Measurements from ENCODE around the gene ASS1.

The ASS1 gene

GRCh38 chr9:130459941-130460669, 15.3 kb downstream of the ASS1 start:
- no peak for DNase-seq
- H3K36me3 ChIP-seq = peaks cover 0 to 42% (median 17%) of the 10 kb centered on the region in 3 donors
- intact Hi-C loops (cut with DNase I; ENCODE audit: low total_unique reads) = loop anchor here (5.0 kb wide), 1 partner anchor 222 kb away; no protein-coding TSS in a partner anchor

GRCh38 chr9:130461218-130461630, 16.5 kb downstream of the ASS1 start:
- intact Hi-C loops (cut with DNase I; ENCODE audit: low total_unique reads) = loop anchor here (5.0 kb wide), 1 partner anchor 221 kb away; no protein-coding TSS in a partner anchor
- no peaks in the 10 kb centered on the region for H3K9me3 ChIP-seq
- H3K27ac ChIP-seq = no peak overlapping the region
- no peak overlapping the region for H3K4me3 ChIP-seq
- H3K36me3 ChIP-seq = peaks cover 0 to 52% (median 27%) of the 10 kb centered on the region in 3 donors
- no peak for DNase-seq
- no peaks in the 10 kb centered on the region for H3K4me1 ChIP-seq
- no peaks in the 10 kb centered on the region for H3K27me3 ChIP-seq
- TF ChIP-seq, protein P1, sequence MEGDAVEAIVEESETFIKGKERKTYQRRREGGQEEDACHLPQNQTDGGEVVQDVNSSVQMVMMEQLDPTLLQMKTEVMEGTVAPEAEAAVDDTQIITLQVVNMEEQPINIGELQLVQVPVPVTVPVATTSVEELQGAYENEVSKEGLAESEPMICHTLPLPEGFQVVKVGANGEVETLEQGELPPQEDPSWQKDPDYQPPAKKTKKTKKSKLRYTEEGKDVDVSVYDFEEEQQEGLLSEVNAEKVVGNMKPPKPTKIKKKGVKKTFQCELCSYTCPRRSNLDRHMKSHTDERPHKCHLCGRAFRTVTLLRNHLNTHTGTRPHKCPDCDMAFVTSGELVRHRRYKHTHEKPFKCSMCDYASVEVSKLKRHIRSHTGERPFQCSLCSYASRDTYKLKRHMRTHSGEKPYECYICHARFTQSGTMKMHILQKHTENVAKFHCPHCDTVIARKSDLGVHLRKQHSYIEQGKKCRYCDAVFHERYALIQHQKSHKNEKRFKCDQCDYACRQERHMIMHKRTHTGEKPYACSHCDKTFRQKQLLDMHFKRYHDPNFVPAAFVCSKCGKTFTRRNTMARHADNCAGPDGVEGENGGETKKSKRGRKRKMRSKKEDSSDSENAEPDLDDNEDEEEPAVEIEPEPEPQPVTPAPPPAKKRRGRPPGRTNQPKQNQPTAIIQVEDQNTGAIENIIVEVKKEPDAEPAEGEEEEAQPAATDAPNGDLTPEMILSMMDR (IDR thresholded peaks at IDR 0.05) = peak; percentile 89 to 91

More at GRCh38 chr9:130459941-130460669, 15.3 kb downstream of the ASS1 start:
- H3K27ac ChIP-seq = no peak overlapping the region
- no peaks in the 10 kb centered on the region for H3K9me3 ChIP-seq
- TF ChIP-seq, protein P1 (IDR thresholded peaks at IDR 0.05) = no peak
- no peaks in the 10 kb centered on the region for H3K27me3 ChIP-seq
- no peaks in the 10 kb centered on the region for H3K4me1 ChIP-seq
- H3K4me3 ChIP-seq = no peak overlapping the region

- Histone ChIP-seq H3K4me1 (no peaks in the 10 kb centered on the region), H3K4me3 (no peak overlapping the region), H3K27ac (no peak overlapping the region), H3K27me3 (no peaks in the 10 kb centered on the region), H3K36me3 (peaks cover 0 to 57% (median 32%) of the 10 kb centered on the region in 3 donors), H3K9me3 (no peaks in the 10 kb centered on the region)
- intact Hi-C loops (cut with DNase I; ENCODE audit: low total_unique reads) = loop anchor here (5.0 kb wide), 1 partner anchor 221 kb away; no protein-coding TSS in a partner anchor
- TF ChIP-seq, protein P1 (IDR thresholded peaks at IDR 0.05) = no peak
- no peak for DNase-seq
Measured at GRCh38 chr9:130461731-130462130, 17.0 kb downstream of the ASS1 start.

DNA sequence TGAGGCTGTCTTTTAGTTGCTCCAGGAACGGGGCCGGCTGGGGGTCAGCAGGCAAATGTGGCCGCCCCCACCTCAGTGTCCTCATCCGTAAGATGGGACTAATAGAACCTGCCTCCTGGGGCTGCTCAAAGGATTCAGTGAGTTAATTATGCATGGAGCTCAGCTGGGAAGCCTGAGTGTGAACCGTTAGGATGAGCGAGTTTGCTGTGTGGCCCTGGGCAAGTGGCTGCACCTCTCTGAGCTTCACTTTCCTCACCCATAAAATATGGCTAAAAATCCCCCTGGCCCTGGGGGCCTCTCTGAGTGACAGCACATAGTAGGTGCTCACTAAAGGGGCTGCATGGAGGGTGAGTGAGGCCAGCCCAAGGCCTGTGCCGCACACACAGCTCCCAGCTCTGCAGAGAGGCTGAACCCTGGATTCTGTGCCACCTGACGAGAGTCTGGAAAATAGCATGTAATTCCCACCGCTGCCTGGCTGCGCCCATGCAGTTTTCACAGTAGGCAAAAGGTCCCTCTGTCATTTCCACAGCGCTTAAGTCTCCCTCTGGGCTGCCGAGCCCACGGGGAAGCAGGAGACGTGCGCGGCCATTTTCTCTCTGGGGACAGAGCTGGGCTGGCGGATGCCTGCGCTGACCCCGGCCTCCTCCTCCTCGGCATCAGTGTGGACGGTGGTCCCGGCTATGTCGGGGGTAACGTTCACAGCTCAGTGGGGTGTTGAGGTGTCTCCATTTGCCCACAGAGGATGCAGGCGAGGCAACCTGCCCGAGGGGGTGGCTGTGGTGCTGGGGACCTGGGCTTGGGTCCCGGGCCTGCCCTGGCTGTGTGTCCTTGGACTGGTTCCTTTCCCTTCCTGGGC, 18.2 kb downstream of the ASS1 start:
- no peaks in the 10 kb centered on the region for H3K4me1 ChIP-seq
- no peak for DNase-seq
- H3K9me3 ChIP-seq = no peaks in the 10 kb centered on the region
- TF ChIP-seq, protein P1 (IDR thresholded peaks at IDR 0.05) = no peak
- H3K4me3 ChIP-seq = no peak overlapping the region
- H3K36me3 ChIP-seq = peaks cover 0 to 68% (median 40%) of the 10 kb centered on the region in 3 donors
- H3K27ac ChIP-seq = no peak overlapping the region
- H3K27me3 ChIP-seq = no peaks in the 10 kb centered on the region
- intact Hi-C loops (cut with DNase I; ENCODE audit: low total_unique reads) = loop anchor here (5.0 kb wide), 1 partner anchor 219 kb away; no protein-coding TSS in a partner anchor

- H3K27ac ChIP-seq = no peak overlapping the region
- TF ChIP-seq, protein P1 (IDR thresholded peaks at IDR 0.05) = no peak
- no peak overlapping the region for H3K4me3 ChIP-seq
- no peaks in the 10 kb centered on the region for H3K4me1 ChIP-seq
- no peaks in the 10 kb centered on the region for H3K27me3 ChIP-seq
- no peak for DNase-seq
- no peaks in the 10 kb centered on the region for H3K9me3 ChIP-seq
- H3K36me3 ChIP-seq = peaks cover 0 to 65% (median 38%) of the 10 kb centered on the region in 3 donors
- intact Hi-C loops (cut with DNase I; ENCODE audit: low total_unique reads) = loop anchor here (5.0 kb wide), 1 partner anchor 218 kb away; no protein-coding TSS in a partner anchor
Measured at GRCh38 chr9:130463763-130464745, 19.3 kb downstream of the ASS1 start.
